HepG2 (cell line): ENCODE results near the gene GSTK1. TPM values are rescaled to one million over a fixed set of nuclear protein-coding genes. Genes with fewer than 3 reads are reported as not detected.

Experiments used
- ATF2 ChIP-seq: sonication (generic); formaldehyde crosslinking; IDR thresholded peaks from 2 replicates; pipeline ENCODE4 v1.4.0; 2020; ENCODE audit warnings: missing genetic modification reagents
- ATF7-NPFF ChIP-seq: sonication (generic); formaldehyde crosslinking; IDR thresholded peaks from 2 replicates; pipeline ENCODE4 v1.8.1; 2023; ENCODE audit warnings: mild to moderate bottlenecking, low read depth, missing genetic modification reagents, moderate library complexity
- CCDC6 ChIP-seq: sonication (generic); formaldehyde crosslinking; IDR thresholded peaks from 2 replicates; pipeline ENCODE4 v1.8.1; 2022; ENCODE audit warnings: mild to moderate bottlenecking, missing genetic modification reagents, moderate library complexity
- CEBPG ChIP-seq: IDR thresholded peaks from 2 replicates; pipeline ENCODE4 v1.6.1; 2016
- GATAD2A ChIP-seq: IDR thresholded peaks from 2 replicates; pipeline ENCODE4 v1.6.1; 2016
- GLI4 ChIP-seq: sonication (generic); formaldehyde crosslinking; IDR thresholded peaks from 2 replicates; pipeline ENCODE4 v1.5.1; 2020; ENCODE audit warnings: missing genetic modification reagents, mild to moderate bottlenecking, moderate library complexity, borderline replicate concordance
- HDAC2 ChIP-seq: sonication (generic); formaldehyde crosslinking; IDR thresholded peaks from 2 replicates; pipeline ENCODE4 v1.4.0; 2020; ENCODE audit warnings: missing genetic modification reagents
- HNRNPH1 ChIP-seq: fragments of 200-400 bp; formaldehyde crosslinking; optimal IDR thresholded peaks from 2 replicates; pipeline ENCODE3; 2017; ENCODE audit warnings: mild to moderate bottlenecking, low read depth, low read length
- IKZF4 ChIP-seq: sonication (generic); formaldehyde crosslinking; IDR thresholded peaks from 2 replicates; pipeline ENCODE4 v1.5.1; 2020; ENCODE audit warnings: borderline replicate concordance, mild to moderate bottlenecking, low read depth, missing genetic modification reagents; ENCODE audit errors: not compliant biosample characterization
- JUND ChIP-seq: sonication (generic); formaldehyde crosslinking; IDR thresholded peaks from 2 replicates; pipeline ENCODE4 v1.8.0; 2022; ENCODE audit warnings: mild to moderate bottlenecking, missing genetic modification reagents
- KDM1A ChIP-seq: IDR thresholded peaks from 2 replicates; pipeline ENCODE4 v1.6.1; 2016; ENCODE audit warnings: missing compliant biosample characterization
- NCOR1 ChIP-seq: fragments of 200-600 bp; sonication (generic); IDR thresholded peaks from 2 replicates; pipeline ENCODE4 v1.7.0; 2017; ENCODE audit warnings: antibody characterized with exemption, low read length, borderline replicate concordance
- NFE2L2 ChIP-seq: fragments of 150-350 bp; IDR thresholded peaks from 2 replicates; pipeline ENCODE4 v1.6.1; 2014; ENCODE audit warnings: low read length
- POGZ ChIP-seq: sonication (generic); formaldehyde crosslinking; IDR thresholded peaks from 2 replicates; pipeline ENCODE4 v1.4.0; 2020; ENCODE audit warnings: mild to moderate bottlenecking, missing genetic modification reagents
- RELA ChIP-seq: sonication (generic); formaldehyde crosslinking; IDR thresholded peaks from 2 replicates; pipeline ENCODE4 v1.4.0; 2020; ENCODE audit warnings: missing genetic modification reagents
- RXRA ChIP-seq: sonication (generic); formaldehyde crosslinking; IDR thresholded peaks from 2 replicates; pipeline ENCODE4 v1.5.1; 2020; ENCODE audit warnings: missing genetic modification reagents
- SRF ChIP-seq: IDR thresholded peaks from 2 replicates; pipeline ENCODE4 v1.6.1; 2011; ENCODE audit warnings: mild to moderate bottlenecking, low read depth, low read length, moderate library complexity
- ZBTB34 ChIP-seq: sonication (generic); formaldehyde crosslinking; IDR thresholded peaks from 2 replicates; pipeline ENCODE4 v1.8.0; 2022; ENCODE audit warnings: mild to moderate bottlenecking, missing genetic modification reagents
- ZMYM2 ChIP-seq: sonication (generic); formaldehyde crosslinking; IDR thresholded peaks from 2 replicates; pipeline ENCODE4 v1.8.0; 2022; ENCODE audit warnings: mild to moderate bottlenecking, missing genetic modification reagents
- ZNF383 ChIP-seq: sonication (generic); formaldehyde crosslinking; IDR thresholded peaks from 2 replicates; pipeline ENCODE4 v1.4.0; 2020; ENCODE audit warnings: missing genetic modification reagents, mild to moderate bottlenecking, borderline replicate concordance
- ZNF501 ChIP-seq: sonication (generic); formaldehyde crosslinking; IDR thresholded peaks from 2 replicates; pipeline ENCODE4 v1.5.1; 2020; ENCODE audit warnings: mild to moderate bottlenecking, moderate library complexity, missing genetic modification reagents
- ZNF598 ChIP-seq: sonication (generic); formaldehyde crosslinking; IDR thresholded peaks from 2 replicates; pipeline ENCODE4 v1.5.1; 2020; ENCODE audit warnings: mild to moderate bottlenecking, missing genetic modification reagents, borderline replicate concordance
- ZSCAN12 ChIP-seq: sonication (generic); formaldehyde crosslinking; IDR thresholded peaks from 2 replicates; pipeline ENCODE4 v1.9.0; 2021; ENCODE audit warnings: mild to moderate bottlenecking, missing genetic modification reagents
- polyA plus RNA-seq, 8 experiments: library from polyadenylated mRNA; depleted of rRNA in 3 of 8; stranded (reverse) in 7 of 8; unstranded in 1 of 8; fragments of >200 nt; fragmentation: Illumina TruSeq in 4 of 8; extraction: Trizol in 4 of 8; gene quantifications; 2 replicates each; pipeline versions ENCODE4 v1.2.1 to v1.2.3, GENCODE V29; 2011 to 2016; ENCODE audit warnings: low read depth in 4 of 8, missing spikeins in 1 of 8, mixed read lengths in 1 of 8; ENCODE audit not compliant: insufficient read depth in 1 of 8
- total RNA-seq, 5 experiments: library from RNA; depleted of rRNA; stranded (reverse); fragments of >200 nt; fragmentation: Illumina TruSeq; extraction: Trizol; gene quantifications; 2 replicates each; pipeline ENCODE4 v1.2.3, GENCODE V29; 2016; ENCODE audit warnings: low read depth in 1 of 5
- TF ChIP-seq, protein P1 (sequence below): sonication (generic); formaldehyde crosslinking; IDR thresholded peaks from 2 replicates; pipeline ENCODE4 v1.5.1; 2020; ENCODE audit warnings: missing genetic modification reagents, mild to moderate bottlenecking, borderline replicate concordance
- TF ChIP-seq, protein P2 (sequence below): sonication (generic); formaldehyde crosslinking; conservative IDR thresholded peaks from 2 replicates; pipeline ENCODE4 v1.8.0; 2022; ENCODE audit warnings: missing genetic modification reagents

GSTK1 gene
- total and polyA plus RNA-seq, 2 of the 13 experiments (the other 11 are each of a cell fraction or from before 2014, with no cell fraction given): 64.6 to 92.1 TPM

- TF ChIP-seq JUND (CRISPR knock-in tag) (no peak), ZNF501 (CRISPR knock-in tag) (peak; percentile 44; the same call in 1 of the 2 replicates), IKZF4 (CRISPR knock-in tag) (peak; percentile 85), CEBPG (CRISPR knock-in tag) (no peak), ZNF383 (CRISPR knock-in tag) (no peak), GLI4 (CRISPR knock-in tag) (no peak), ZSCAN12 (CRISPR knock-in tag) (no peak; the same call in none of the 2 replicates), ATF2 (CRISPR knock-in tag) (peak; percentile 70; the same call in 1 of the 2 replicates), HDAC2 (peak; percentile 70), RXRA (peak; percentile 73), CCDC6 (CRISPR knock-in tag) (no peak), KDM1A (no peak), SRF (no peak), NFE2L2 (no peak), NCOR1 (peak; percentile 65; the same call in 1 of the 2 replicates), ZBTB34 (no peak), ZNF598 (CRISPR knock-in tag) (no peak; the same call in 1 of the 2 replicates), POGZ (peak; percentile 88), ZMYM2 (peak; percentile 71), HNRNPH1 (no peak), RELA (no peak), GATAD2A (peak; percentile 67), ATF7-NPFF (CRISPR knock-in tag) (peak; percentile 92)
- TF ChIP-seq, protein P1, sequence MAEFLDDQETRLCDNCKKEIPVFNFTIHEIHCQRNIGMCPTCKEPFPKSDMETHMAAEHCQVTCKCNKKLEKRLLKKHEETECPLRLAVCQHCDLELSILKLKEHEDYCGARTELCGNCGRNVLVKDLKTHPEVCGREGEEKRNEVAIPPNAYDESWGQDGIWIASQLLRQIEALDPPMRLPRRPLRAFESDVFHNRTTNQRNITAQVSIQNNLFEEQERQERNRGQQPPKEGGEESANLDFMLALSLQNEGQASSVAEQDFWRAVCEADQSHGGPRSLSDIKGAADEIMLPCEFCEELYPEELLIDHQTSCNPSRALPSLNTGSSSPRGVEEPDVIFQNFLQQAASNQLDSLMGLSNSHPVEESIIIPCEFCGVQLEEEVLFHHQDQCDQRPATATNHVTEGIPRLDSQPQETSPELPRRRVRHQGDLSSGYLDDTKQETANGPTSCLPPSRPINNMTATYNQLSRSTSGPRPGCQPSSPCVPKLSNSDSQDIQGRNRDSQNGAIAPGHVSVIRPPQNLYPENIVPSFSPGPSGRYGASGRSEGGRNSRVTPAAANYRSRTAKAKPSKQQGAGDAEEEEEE (CRISPR knock-in tag): no peak; the same call in 1 of the 2 replicates
- TF ChIP-seq, protein P2, sequence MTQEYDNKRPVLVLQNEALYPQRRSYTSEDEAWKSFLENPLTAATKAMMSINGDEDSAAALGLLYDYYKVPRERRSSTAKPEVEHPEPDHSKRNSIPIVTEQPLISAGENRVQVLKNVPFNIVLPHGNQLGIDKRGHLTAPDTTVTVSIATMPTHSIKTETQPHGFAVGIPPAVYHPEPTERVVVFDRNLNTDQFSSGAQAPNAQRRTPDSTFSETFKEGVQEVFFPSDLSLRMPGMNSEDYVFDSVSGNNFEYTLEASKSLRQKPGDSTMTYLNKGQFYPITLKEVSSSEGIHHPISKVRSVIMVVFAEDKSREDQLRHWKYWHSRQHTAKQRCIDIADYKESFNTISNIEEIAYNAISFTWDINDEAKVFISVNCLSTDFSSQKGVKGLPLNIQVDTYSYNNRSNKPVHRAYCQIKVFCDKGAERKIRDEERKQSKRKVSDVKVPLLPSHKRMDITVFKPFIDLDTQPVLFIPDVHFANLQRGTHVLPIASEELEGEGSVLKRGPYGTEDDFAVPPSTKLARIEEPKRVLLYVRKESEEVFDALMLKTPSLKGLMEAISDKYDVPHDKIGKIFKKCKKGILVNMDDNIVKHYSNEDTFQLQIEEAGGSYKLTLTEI (CRISPR knock-in tag): no peak
Observed at GRCh38 chr7:143263266-143264195, at the start of gene GSTK1 (continued).
